WERI-Rb-1 (cell line): ENCODE data around the gene STK4.
"Not testable (repeated sequence)": the region's sequence is repeated elsewhere in the genome, so short reads cannot be mapped to it uniquely, and the experiment has no call there.

ENCODE experiments used
- DNase-seq: peaks from one replicate; pipeline ENCODE4 v3.0.0-alpha.2; 2020
- H3K27ac ChIP-seq: fragments of 250-450 bp; sonication (Bioruptor Pico); 2 replicates; pipeline ENCODE4 v1.5.1; 2020; ENCODE audit warnings: mild to moderate bottlenecking, moderate library complexity
- H3K27me3 ChIP-seq: fragments of 250-450 bp; sonication (Bioruptor Pico); 2 replicates; pipeline ENCODE4 v1.5.1; 2021; ENCODE audit warnings: mild to moderate bottlenecking, low read depth, moderate library complexity; ENCODE audit not compliant: insufficient read depth, severe bottlenecking
- H3K36me3 ChIP-seq: fragments of 250-450 bp; sonication (Bioruptor Pico); 2 replicates; pipeline ENCODE4 v1.5.1; 2020; ENCODE audit warnings: mild to moderate bottlenecking, moderate library complexity
- H3K4me3 ChIP-seq: 2 replicates; pipeline ENCODE4 v1.5.1; 2011; ENCODE audit warnings: low read depth, mild to moderate bottlenecking, control low read depth, low read length
- H3K9me3 ChIP-seq: fragments of 250-450 bp; sonication (Bioruptor Pico); 2 replicates; pipeline ENCODE4 v1.5.1; 2021; ENCODE audit warnings: mild to moderate bottlenecking, moderate library complexity; ENCODE audit not compliant: severe bottlenecking
- TF ChIP-seq, protein P1 (sequence below): IDR thresholded peaks from 2 replicates; pipeline ENCODE4 v1.5.1; 2011; ENCODE audit warnings: low read depth, mild to moderate bottlenecking, control low read depth, inconsistent platforms, low read length

STK4 gene

DNA sequence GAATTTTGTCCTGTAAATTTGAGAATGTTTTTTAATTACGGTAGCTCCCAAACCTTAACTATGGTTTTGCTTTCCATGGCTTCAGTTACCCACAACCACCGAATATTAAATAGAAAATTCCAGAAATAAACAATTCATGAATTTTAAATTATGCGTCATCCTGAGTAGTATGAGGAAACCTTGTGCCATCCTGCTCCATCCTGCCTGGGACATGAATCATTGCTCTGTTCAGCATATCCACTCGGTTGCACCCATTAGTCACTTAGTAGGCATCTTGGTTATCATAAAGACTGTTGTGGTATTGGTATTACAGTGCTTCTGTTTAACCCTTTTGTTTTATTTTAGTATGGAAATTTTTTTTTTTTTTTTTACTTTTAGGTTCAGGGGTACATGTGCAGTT, 94.9 kb downstream of the STK4 start:
- Histone ChIP-seq H3K27me3 (no peaks in the 10 kb centered on the region), H3K4me3 (no peak overlapping the region), H3K36me3 (no peaks in the 10 kb centered on the region; the same call in 1 of the 2 replicates), H3K27ac (no peak overlapping the region), H3K9me3 (no peaks in the 10 kb centered on the region)
- DNase-seq = no peak
- TF ChIP-seq, protein P1, sequence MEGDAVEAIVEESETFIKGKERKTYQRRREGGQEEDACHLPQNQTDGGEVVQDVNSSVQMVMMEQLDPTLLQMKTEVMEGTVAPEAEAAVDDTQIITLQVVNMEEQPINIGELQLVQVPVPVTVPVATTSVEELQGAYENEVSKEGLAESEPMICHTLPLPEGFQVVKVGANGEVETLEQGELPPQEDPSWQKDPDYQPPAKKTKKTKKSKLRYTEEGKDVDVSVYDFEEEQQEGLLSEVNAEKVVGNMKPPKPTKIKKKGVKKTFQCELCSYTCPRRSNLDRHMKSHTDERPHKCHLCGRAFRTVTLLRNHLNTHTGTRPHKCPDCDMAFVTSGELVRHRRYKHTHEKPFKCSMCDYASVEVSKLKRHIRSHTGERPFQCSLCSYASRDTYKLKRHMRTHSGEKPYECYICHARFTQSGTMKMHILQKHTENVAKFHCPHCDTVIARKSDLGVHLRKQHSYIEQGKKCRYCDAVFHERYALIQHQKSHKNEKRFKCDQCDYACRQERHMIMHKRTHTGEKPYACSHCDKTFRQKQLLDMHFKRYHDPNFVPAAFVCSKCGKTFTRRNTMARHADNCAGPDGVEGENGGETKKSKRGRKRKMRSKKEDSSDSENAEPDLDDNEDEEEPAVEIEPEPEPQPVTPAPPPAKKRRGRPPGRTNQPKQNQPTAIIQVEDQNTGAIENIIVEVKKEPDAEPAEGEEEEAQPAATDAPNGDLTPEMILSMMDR = no peak

DNA sequence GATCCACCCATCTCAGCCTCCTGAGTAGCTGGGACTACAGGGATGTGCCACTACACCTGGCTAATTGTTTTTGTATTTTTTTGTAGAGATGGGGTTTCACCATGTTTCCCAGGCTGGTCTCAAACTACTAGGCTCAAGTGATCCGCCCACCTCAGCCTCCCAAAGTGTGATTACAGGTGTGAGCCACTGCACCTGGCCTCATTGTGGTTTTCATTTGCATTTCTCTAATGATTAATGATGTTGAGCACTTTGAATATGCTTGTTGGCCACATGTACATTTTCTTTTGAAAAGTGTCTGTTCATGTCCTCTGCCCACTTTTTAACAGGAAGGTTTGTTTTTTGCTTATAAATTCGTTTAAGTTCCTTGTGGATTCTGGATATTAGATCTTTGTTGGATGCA, 96.8 kb downstream of the STK4 start:
- not testable (repeated sequence) for H3K36me3 ChIP-seq, H3K9me3 ChIP-seq, DNase-seq, H3K27ac ChIP-seq, H3K27me3 ChIP-seq, H3K4me3 ChIP-seq

DNA sequence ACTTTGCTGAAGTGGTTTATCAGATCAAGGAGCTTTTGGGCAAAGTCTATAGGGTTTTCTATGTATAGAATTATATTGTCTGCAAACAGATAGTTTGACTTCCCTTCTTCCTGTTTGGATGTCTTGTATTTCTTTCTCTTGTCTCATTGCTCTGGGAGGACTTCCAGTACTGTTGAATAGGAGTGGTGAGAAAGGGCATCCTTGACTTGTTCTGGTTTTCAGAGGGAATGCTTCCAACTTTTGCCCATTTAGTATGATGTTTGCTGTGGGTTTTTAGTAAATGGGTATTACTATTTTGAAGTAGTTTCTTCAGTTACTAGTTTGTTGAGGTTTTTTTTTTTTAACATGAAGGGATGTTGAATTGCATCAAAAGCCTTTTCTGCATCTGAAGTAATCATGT, 98.5 kb downstream of the STK4 start:
- H3K27me3 ChIP-seq = no peaks in the 10 kb centered on the region
- no peak for DNase-seq
- H3K9me3 ChIP-seq = no peaks in the 10 kb centered on the region
- no peaks in the 10 kb centered on the region; the same call in 1 of the 2 replicates for H3K36me3 ChIP-seq
- H3K4me3 ChIP-seq = no peak overlapping the region
- TF ChIP-seq, protein P1 = no peak
- no peak overlapping the region for H3K27ac ChIP-seq

DNA sequence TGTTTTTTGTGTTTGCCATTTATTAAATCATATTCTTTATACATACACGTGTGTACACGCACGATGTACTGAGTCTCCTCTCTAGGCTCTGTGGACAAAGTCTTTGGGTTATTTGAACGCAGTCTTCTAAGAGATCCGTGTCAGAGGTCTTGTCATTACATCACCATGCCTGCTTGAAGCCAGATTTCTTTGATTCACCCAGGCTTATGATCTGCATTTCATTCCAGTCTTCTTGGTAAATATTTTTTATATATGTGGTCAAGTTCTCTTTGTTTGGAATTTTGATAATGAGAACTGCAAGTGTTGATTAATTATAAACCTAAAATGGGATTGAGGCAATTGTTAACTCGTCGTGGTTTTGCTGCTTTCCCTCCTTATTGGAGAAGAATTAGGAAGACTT, 100.1 kb downstream of the STK4 start:
- Histone ChIP-seq H3K9me3 (no peaks in the 10 kb centered on the region), H3K4me3 (no peak overlapping the region), H3K27ac (no peak overlapping the region), H3K36me3 (no peaks in the 10 kb centered on the region; the same call in 1 of the 2 replicates), H3K27me3 (no peaks in the 10 kb centered on the region)
- no peak for DNase-seq
- TF ChIP-seq, protein P1 = no peak

DNA sequence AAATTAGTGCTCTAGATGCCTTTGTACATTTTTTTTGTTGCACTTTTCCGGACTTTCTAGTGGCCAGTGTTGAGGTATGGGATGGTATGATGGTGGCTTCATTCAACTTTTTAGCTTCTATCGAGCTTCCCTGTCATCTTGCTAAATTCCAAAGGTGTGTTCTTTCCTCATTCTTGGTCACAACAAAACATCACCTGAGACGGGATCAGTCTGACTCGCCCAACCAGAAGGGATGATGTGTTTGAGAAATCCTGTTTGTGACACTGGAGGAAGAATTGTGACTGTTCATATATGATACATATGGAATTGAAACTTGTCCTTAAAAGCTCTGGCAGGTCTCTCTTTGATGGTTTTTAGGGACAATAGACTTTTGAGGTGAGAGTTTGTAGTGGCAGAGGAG, 100.8 kb downstream of the STK4 start:
- no peak for DNase-seq
- no peak overlapping the region for H3K4me3 ChIP-seq
- H3K27me3 ChIP-seq = no peaks in the 10 kb centered on the region
- TF ChIP-seq, protein P1 = no peak
- no peak overlapping the region for H3K27ac ChIP-seq
- no peaks in the 10 kb centered on the region; the same call in 1 of the 2 replicates for H3K36me3 ChIP-seq
- H3K9me3 ChIP-seq = no peaks in the 10 kb centered on the region

DNA sequence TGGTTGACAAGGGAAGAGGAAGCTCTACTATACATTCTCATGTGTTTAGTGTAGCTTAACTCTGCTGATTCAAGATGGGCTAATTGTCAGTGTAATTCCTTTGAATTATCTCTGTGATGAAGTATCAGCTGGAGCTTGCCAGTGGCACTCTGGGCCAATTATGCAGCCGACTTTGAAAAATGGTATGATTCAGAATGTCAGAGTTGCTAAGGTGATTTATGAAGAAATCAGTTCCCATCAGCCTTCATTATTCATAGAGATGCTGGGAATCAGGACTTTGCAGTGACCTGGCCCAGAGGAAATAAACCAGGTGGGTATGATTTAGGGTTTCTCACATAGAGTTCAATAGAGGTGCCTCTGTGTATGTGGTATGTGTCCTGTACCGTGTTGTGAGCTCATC, 101.2 kb downstream of the STK4 start:
- Histone ChIP-seq H3K9me3 (no peaks in the 10 kb centered on the region), H3K27ac (no peak overlapping the region), H3K27me3 (no peaks in the 10 kb centered on the region), H3K36me3 (no peaks in the 10 kb centered on the region), H3K4me3 (no peak overlapping the region)
- TF ChIP-seq, protein P1 = no peak
- DNase-seq = no peak
